A172 (cell line): ENCODE data around the gene RAP1GAP. TPM values are rescaled to one million over a fixed set of nuclear protein-coding genes. Genes with fewer than 3 reads are reported as not detected.

Experiments
- DNase-seq: peaks from one replicate; pipeline ENCODE4 v3.0.0-alpha.2; 2015; ENCODE audit warnings: low spot score
- total RNA-seq: library from RNA; depleted of rRNA; stranded (reverse); fragments of >200 nt; shearing (Covaris generic); gene quantifications from 2 replicates; pipeline ENCODE4 v1.2.3, GENCODE V29; 2014

RAP1GAP gene
- total RNA-seq, 1 experiment from 2014 or later: 1.1 TPM

- no peak for DNase-seq
Measured at GRCh38 chr1:21592086-21592865, 76.9 kb downstream of the RAP1GAP start.

GRCh38 chr1:21590934-21591333, 78.2 kb downstream of the RAP1GAP start:
- DNase-seq: no peak

- DNase-seq: no peak
Measured at GRCh38 chr1:21590126-21590880, 78.9 kb downstream of the RAP1GAP start.

- no peak for DNase-seq
Measured at GRCh38 chr1:21589618-21590017, 79.5 kb downstream of the RAP1GAP start.

- no peak for DNase-seq
Measured at GRCh38 chr1:21587602-21587953, 81.6 kb downstream of the RAP1GAP start.

- peak; percentile 94 for DNase-seq
Measured at GRCh38 chr1:21586846-21587601, 82.1 kb downstream of the RAP1GAP start.

GRCh38 chr1:21586222-21586621, 82.9 kb downstream of the RAP1GAP start:
- no peak for DNase-seq

GRCh38 chr1:21585037-21585436, 84.1 kb downstream of the RAP1GAP start:
- no peak for DNase-seq

- DNase-seq: no peak
Measured at GRCh38 chr1:21584096-21584495, 85.1 kb downstream of the RAP1GAP start.

- no peak for DNase-seq
Measured at GRCh38 chr1:21579791-21580190, 89.4 kb downstream of the RAP1GAP start.

GRCh38 chr1:21577933-21578332, 91.2 kb downstream of the RAP1GAP start:
- DNase-seq: no peak

GRCh38 chr1:21577324-21577723, 91.8 kb downstream of the RAP1GAP start:
- DNase-seq: no peak

- no peak for DNase-seq
Measured at GRCh38 chr1:21576798-21577187, 92.4 kb downstream of the RAP1GAP start.

GRCh38 chr1:21576031-21576797, 92.9 kb downstream of the RAP1GAP start:
- DNase-seq: no peak

- DNase-seq: no peak
Measured at GRCh38 chr1:21575351-21575942, 93.7 kb downstream of the RAP1GAP start.

GRCh38 chr1:21574466-21575151, 94.5 kb downstream of the RAP1GAP start:
- DNase-seq: peak; percentile 21

GRCh38 chr1:21573971-21574465, 95.1 kb downstream of the RAP1GAP start:
- peak; percentile 74 for DNase-seq

- DNase-seq: no peak
Measured at GRCh38 chr1:21573475-21573874, 95.7 kb downstream of the RAP1GAP start.

- no peak for DNase-seq
Measured at GRCh38 chr1:21572735-21573277, 96.4 kb downstream of the RAP1GAP start.

- DNase-seq: no peak
Measured at GRCh38 chr1:21572221-21572620, 96.9 kb downstream of the RAP1GAP start.
